HL-60/S4 (cell line): Measurements from ENCODE around the gene TFIP11.

Experiments
- in situ Hi-C: fragments of 300-500 bp; cut with MboI; formaldehyde crosslinking; loops from 2 replicates; pipeline ENCODE4 v1.14.3; 2022; ENCODE audit warnings: low sequenced_read_pairs

The TFIP11 gene

GRCh38 chr22:26452236-26453016 lies 59.8 kb downstream of the TFIP11 start:
- in situ Hi-C loops, result no loop called here

- in situ Hi-C loops, result no loop called here
Measured at GRCh38 chr22:26450453-26451185, 61.7 kb downstream of the TFIP11 start.

- in situ Hi-C loops, result no loop called here
Measured at GRCh38 chr22:26448941-26449340, 63.3 kb downstream of the TFIP11 start.

GRCh38 chr22:26448334-26448733 lies 63.9 kb downstream of the TFIP11 start:
- in situ Hi-C loops, result no loop called here

GRCh38 chr22:26447584-26448329 lies 64.5 kb downstream of the TFIP11 start:
- in situ Hi-C loops, result no loop called here

- in situ Hi-C loops, result no loop called here
Measured at GRCh38 chr22:26446808-26447515, 65.3 kb downstream of the TFIP11 start.

- in situ Hi-C loops, result no loop called here
Measured at GRCh38 chr22:26445577-26446275, 66.5 kb downstream of the TFIP11 start.

- in situ Hi-C loops, result no loop called here
Measured at GRCh38 chr22:26444777-26445176, 67.5 kb downstream of the TFIP11 start.

GRCh38 chr22:26443901-26444690 lies 68.2 kb downstream of the TFIP11 start:
- in situ Hi-C loops, result no loop called here

- in situ Hi-C loops, result no loop called here
Measured at GRCh38 chr22:26442086-26442756, 70.1 kb downstream of the TFIP11 start.
